Measurements from ENCODE around the gene PIK3C2B. TPM values are rescaled to one million over a fixed set of nuclear protein-coding genes. Genes with fewer than 3 reads are reported as not detected.

PIK3C2B gene
- total RNA-seq, 4 donors from 2014 or later, result 7.9 to 18.2 (median 16.1) TPM

DNA sequence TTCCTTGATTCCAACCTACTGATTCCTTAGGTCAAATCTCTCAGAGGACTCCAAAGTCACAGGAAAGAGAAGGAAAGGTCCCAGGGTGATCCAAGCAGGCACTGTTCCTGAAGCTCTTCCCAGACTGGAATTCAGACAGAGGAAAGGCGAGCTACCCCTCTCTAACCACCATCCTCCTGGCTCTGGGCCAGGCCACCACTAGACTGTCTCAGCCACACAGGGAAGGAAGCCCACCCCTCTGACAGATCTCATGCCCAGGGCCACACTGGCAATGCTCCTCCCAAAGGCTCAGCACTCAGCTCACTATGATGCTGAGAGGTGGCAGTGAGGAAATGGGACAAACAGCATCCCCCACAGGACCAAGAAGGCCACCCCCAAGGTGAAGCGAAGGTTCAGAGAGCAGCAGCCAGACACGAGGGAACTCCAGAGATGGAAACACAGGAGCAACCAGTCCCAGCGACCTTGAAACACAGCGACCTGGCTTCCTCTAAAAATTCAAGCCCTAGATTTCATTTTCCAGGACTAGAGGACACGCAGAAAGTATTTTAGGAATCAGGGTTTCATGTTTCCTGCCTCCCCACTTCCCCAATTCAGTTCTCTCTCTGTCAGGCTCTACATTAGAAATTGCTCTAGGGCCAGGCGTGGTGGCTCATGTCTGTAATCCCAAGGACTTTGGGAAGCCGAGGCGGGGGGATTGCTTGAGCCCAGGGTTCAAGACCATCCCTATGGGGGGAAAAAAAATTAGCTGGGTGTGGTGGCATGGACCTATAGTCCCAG, 18.8 kb downstream of the PIK3C2B start:
- H3K9me3 ChIP-seq, result no peaks in the 10 kb centered on the region
- H3K36me3 ChIP-seq, result no peaks in the 10 kb centered on the region
- peaks cover 0 to 62% (median 42%) of the 10 kb centered on the region in 3 donors for H3K4me1 ChIP-seq
- peak; percentile 7 for ATAC-seq
- TF ChIP-seq CTCF (IDR thresholded peaks at IDR 0.05), result no peak
- TF ChIP-seq EP300 (IDR thresholded peaks at IDR 0.05), result no peak
- no peak for TF ChIP-seq POLR2AphosphoS5 (IDR thresholded peaks at IDR 0.05)
- no peak for TF ChIP-seq POLR2A (IDR thresholded peaks at IDR 0.05)
- peak overlapping the region in 2 of 4 donors; percentile 10 to 19 for H3K27ac ChIP-seq
- no peak overlapping the region for H3K4me3 ChIP-seq
- H3K27me3 ChIP-seq, result no peaks in the 10 kb centered on the region
- WGBS, 2 donors (ENCODE audit: low coverage in 1 of 2), result 70% methylated on average over 6 of the region's 9 CpGs; no CpG with 5 or more reads in 1 of the 2 donors

- H3K9me3 ChIP-seq, result no peaks in the 10 kb centered on the region
- 73 to 88% methylated on average over 1 of the region's 1 CpG for WGBS, 2 donors (ENCODE audit: low coverage in 1 of 2)
- peaks cover 0 to 11% of the 10 kb centered on the region in 2 donors for H3K36me3 ChIP-seq
- no peak for ATAC-seq
- H3K4me1 ChIP-seq, result peaks cover 0 to 46% (median 19%) of the 10 kb centered on the region in 3 donors
- no peak overlapping the region for H3K27ac ChIP-seq
- H3K4me3 ChIP-seq, result no peak overlapping the region
- TF ChIP-seq POLR2AphosphoS5 (IDR thresholded peaks at IDR 0.05), result no peak
- TF ChIP-seq CTCF (IDR thresholded peaks at IDR 0.05), result no peak
- TF ChIP-seq EP300 (IDR thresholded peaks at IDR 0.05), result no peak
- no peak for TF ChIP-seq POLR2A (IDR thresholded peaks at IDR 0.05)
- no peaks in the 10 kb centered on the region for H3K27me3 ChIP-seq
Measured at GRCh38 chr1:204473400-204473965, 21.1 kb downstream of the PIK3C2B start.

DNA sequence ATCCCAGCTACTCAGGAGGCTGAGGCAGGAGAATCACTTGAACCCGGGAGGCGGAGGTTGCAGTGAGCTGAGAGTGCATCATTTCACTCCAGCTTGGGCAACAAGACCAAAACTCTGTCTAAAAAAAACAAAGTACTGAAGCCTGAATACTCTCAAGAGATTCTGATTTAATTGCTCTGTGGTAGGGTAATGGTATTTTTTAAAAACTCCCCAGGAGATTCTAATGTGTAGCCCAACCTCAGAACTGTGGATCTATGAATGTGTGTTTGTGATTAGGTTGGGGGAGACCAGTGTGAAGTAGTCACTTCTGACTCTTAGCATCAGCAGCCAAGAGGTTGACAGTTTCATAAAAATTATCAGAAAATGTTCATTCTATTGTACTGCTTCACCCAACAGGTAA, 21.9 kb downstream of the PIK3C2B start:
- no peak overlapping the region for H3K27ac ChIP-seq
- no peak overlapping the region for H3K4me3 ChIP-seq
- TF ChIP-seq POLR2AphosphoS5 (IDR thresholded peaks at IDR 0.05), result no peak
- TF ChIP-seq POLR2A (IDR thresholded peaks at IDR 0.05), result no peak
- no peak for TF ChIP-seq EP300 (IDR thresholded peaks at IDR 0.05)
- TF ChIP-seq CTCF (IDR thresholded peaks at IDR 0.05), result no peak
- 100% methylated on average over 2 of the region's 2 CpGs for WGBS, 2 donors (ENCODE audit: low coverage in 1 of 2)
- no peaks in the 10 kb centered on the region for H3K9me3 ChIP-seq
- H3K4me1 ChIP-seq, result peaks cover 0 to 45% (median 11%) of the 10 kb centered on the region in 3 donors
- no peaks in the 10 kb centered on the region for H3K27me3 ChIP-seq
- no peak for ATAC-seq
- H3K36me3 ChIP-seq, result peaks cover 0 to 19% of the 10 kb centered on the region in 2 donors

DNA sequence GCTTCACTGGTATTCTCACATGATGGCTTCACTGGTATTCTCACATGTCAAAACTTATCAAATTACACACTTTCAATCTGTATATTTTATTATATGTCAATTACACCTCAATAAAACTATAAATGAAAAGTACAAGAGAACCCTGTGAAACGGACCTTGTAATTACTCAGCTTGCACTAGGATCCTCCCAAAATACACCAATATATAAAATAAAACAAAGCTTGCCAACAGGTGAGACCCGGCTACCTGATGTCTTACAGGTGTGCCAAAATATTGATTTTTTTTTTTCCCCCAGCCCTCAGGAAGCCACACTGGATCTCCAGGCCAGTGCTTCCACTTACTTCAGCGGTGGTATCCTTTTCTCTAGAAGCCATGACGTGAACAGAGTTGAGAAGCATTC, 22.9 kb downstream of the PIK3C2B start:
- ATAC-seq, result no peak
- H3K36me3 ChIP-seq, result peaks cover 0 to 21% of the 10 kb centered on the region in 2 donors
- no peaks in the 10 kb centered on the region for H3K9me3 ChIP-seq
- TF ChIP-seq CTCF (IDR thresholded peaks at IDR 0.05) (no peak), POLR2AphosphoS5 (IDR thresholded peaks at IDR 0.05) (no peak), EP300 (IDR thresholded peaks at IDR 0.05) (no peak), POLR2A (IDR thresholded peaks at IDR 0.05) (no peak)
- no peak overlapping the region for H3K4me3 ChIP-seq
- 83 to 94% methylated on average over 2 to 4 of the region's 4 CpGs for WGBS, 2 donors (ENCODE audit: low coverage in 1 of 2)
- no peaks in the 10 kb centered on the region for H3K27me3 ChIP-seq
- H3K4me1 ChIP-seq, result peaks cover 0 to 45% (median 5%) of the 10 kb centered on the region in 3 donors
- H3K27ac ChIP-seq, result no peak overlapping the region

All from gastroesophageal sphincter (tissue), 4 donors.